Liver (tissue), 3 donors: ENCODE results near the gene ATP5MK.

Experiments used
- RAD21 ChIP-seq, 2 donors: IDR thresholded peaks; 2 replicates each; pipeline ENCODE4 v1.6.1; 2016; ENCODE audit warnings: antibody characterized with exemption in 2 of 2, mild to moderate bottlenecking in 2 of 2
- REST ChIP-seq: IDR thresholded peaks from 2 replicates; pipeline ENCODE4 v1.6.1; 2016; ENCODE audit warnings: antibody characterized with exemption, mild to moderate bottlenecking
- TAF1 ChIP-seq: conservative IDR thresholded peaks from 2 replicates; pipeline ENCODE4 v1.6.1; 2016; ENCODE audit warnings: antibody characterized with exemption, mild to moderate bottlenecking
- YY1 ChIP-seq: IDR thresholded peaks from 2 replicates; pipeline ENCODE4 v1.6.1; 2016; ENCODE audit warnings: antibody characterized with exemption, mild to moderate bottlenecking
- ZBTB33 ChIP-seq: IDR thresholded peaks from 2 replicates; pipeline ENCODE4 v1.6.1; 2016; ENCODE audit warnings: antibody characterized with exemption
- TF ChIP-seq, protein P1 (sequence below): fragments of 150-350 bp; IDR thresholded peaks from 2 replicates; pipeline ENCODE4 v1.5.1; 2017; ENCODE audit warnings: improper control_type of control experiment, low read depth, low read length; ENCODE audit not compliant: missing input control
- donor health status: healthy.
- donor health status: healthy.

DNA sequence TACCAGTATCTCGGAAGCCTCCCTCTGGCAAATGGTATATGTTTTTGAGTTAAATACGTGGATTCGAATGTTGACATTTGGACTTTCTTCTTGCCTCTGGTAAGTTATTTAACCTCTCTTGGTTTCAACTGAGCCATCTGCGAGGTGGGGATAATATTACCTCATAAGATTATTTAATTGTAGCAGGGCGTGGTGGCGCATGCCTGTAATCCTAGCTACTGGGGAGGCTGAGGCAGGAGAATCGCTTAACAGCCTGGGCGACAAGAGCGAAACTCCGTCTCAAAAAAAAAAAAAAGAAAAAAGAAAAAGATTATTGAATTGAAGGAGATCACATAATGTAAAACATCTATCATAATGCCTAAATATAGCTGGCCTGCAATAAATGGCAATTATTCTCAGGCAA lies 28.9 kb downstream of the ATP5MK start:
- TF ChIP-seq, protein P1, sequence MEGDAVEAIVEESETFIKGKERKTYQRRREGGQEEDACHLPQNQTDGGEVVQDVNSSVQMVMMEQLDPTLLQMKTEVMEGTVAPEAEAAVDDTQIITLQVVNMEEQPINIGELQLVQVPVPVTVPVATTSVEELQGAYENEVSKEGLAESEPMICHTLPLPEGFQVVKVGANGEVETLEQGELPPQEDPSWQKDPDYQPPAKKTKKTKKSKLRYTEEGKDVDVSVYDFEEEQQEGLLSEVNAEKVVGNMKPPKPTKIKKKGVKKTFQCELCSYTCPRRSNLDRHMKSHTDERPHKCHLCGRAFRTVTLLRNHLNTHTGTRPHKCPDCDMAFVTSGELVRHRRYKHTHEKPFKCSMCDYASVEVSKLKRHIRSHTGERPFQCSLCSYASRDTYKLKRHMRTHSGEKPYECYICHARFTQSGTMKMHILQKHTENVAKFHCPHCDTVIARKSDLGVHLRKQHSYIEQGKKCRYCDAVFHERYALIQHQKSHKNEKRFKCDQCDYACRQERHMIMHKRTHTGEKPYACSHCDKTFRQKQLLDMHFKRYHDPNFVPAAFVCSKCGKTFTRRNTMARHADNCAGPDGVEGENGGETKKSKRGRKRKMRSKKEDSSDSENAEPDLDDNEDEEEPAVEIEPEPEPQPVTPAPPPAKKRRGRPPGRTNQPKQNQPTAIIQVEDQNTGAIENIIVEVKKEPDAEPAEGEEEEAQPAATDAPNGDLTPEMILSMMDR = no peak
- TF ChIP-seq TAF1 (no peak), YY1 (no peak), ZBTB33 (no peak), RAD21 (IDR thresholded peaks at IDR 0.05) (no peak), REST (no peak)
